Calu3 (cell line): ENCODE results near the gene ZNF749. TPM values are rescaled to one million over a fixed set of nuclear protein-coding genes. Genes with fewer than 3 reads are reported as not detected.
A peak's percentile ranks its signal among the peaks of the same experiment; 100 is the strongest.

Experiments used
- BruUV-seq: library from RNA; stranded (reverse); fragments of 400-500 nt; replicated peaks from 2 replicates; lab custom pipeline; 2021; lab: Mats Ljungman, UMichigan
- CTCF ChIA-PET: fragments of 300-600 bp; sonication (Branson Sonifier 250); formaldehyde crosslinking; loops from one replicate; lab custom pipeline; 2022; ENCODE audit warnings: antibody characterized with exemption; lab: Charles Lee
- DNase-seq: peaks from one replicate; pipeline ENCODE4 v3.0.0; 2022
- H3K27ac Mint-ChIP-seq: one replicate; pipeline ENCODE4 v1.8.0; 2022; ENCODE audit warnings: mixed read lengths; ENCODE audit not compliant: unreplicated experiment
- H3K27me3 Mint-ChIP-seq: one replicate; pipeline ENCODE4 v1.8.0; 2022; ENCODE audit warnings: mixed read lengths; ENCODE audit not compliant: unreplicated experiment
- H3K36me3 Mint-ChIP-seq: one replicate; pipeline ENCODE4 v1.8.0; 2022; ENCODE audit warnings: mild to moderate bottlenecking, moderate library complexity, mixed read lengths; ENCODE audit not compliant: insufficient read depth, unreplicated experiment
- H3K4me1 Mint-ChIP-seq: one replicate; pipeline ENCODE4 v1.8.0; 2022; ENCODE audit warnings: mild to moderate bottlenecking, low read depth, mixed read lengths; ENCODE audit not compliant: unreplicated experiment
- H3K4me3 Mint-ChIP-seq: one replicate; pipeline ENCODE4 v1.8.0; 2022; ENCODE audit warnings: mild to moderate bottlenecking, low read depth, moderate library complexity, mixed read lengths; ENCODE audit not compliant: unreplicated experiment
- H3K9me3 Mint-ChIP-seq: one replicate; pipeline ENCODE4 v1.8.0; 2022; ENCODE audit warnings: low read depth, mixed read lengths; ENCODE audit not compliant: unreplicated experiment
- CTCF ChIP-seq: fragments of 200-600 bp; IDR thresholded peaks from one replicate; pipeline ENCODE4 v1.8.0; 2022; ENCODE audit warnings: antibody characterized with exemption; ENCODE audit not compliant: unreplicated experiment
- intact Hi-C: fragments of 100-400 bp; cut with micrococcal nuclease; formaldehyde crosslinking; loops from one replicate; pipeline ENCODE4 v1.10.0; 2022; ENCODE audit not compliant: unreplicated experiment
- total RNA-seq: library from RNA; stranded (reverse); gene quantifications from 2 replicates; pipeline ENCODE4 v1.2.3, GENCODE V29; 2022

The ZNF749 gene
- total RNA-seq, 1 experiment from 2014 or later = 20.4 TPM

- no peak for TF ChIP-seq CTCF
- Mint-ChIP-seq H3K27ac (no peak overlapping the region), H3K9me3 (peaks cover 36% of the 10 kb centered on the region), H3K36me3 (peaks cover 22% of the 10 kb centered on the region), H3K4me1 (peaks cover 5% of the 10 kb centered on the region), H3K27me3 (no peaks in the 10 kb centered on the region), H3K4me3 (no peak overlapping the region)
- no peak for DNase-seq
- no TSS peak for BruUV-seq
- intact Hi-C loops = no loop called here
- CTCF ChIA-PET = no interaction called here
Observed at GRCh38 chr19:57395710-57396109, 39.4 kb upstream of the ZNF749 start.

- H3K27ac Mint-ChIP-seq = no peak overlapping the region
- no peaks in the 10 kb centered on the region for H3K4me1 Mint-ChIP-seq
- no peak for DNase-seq
- CTCF ChIA-PET = no interaction called here
- BruUV-seq = no TSS peak
- peaks cover 20% of the 10 kb centered on the region for H3K36me3 Mint-ChIP-seq
- H3K9me3 Mint-ChIP-seq = peaks cover 48% of the 10 kb centered on the region
- no peak overlapping the region for H3K4me3 Mint-ChIP-seq
- intact Hi-C loops = no loop called here
- no peak for TF ChIP-seq CTCF
- H3K27me3 Mint-ChIP-seq = no peaks in the 10 kb centered on the region
Observed at GRCh38 chr19:57398868-57399267, 36.3 kb upstream of the ZNF749 start.

- CTCF ChIA-PET = no interaction called here
- Mint-ChIP-seq H3K36me3 (no peaks in the 10 kb centered on the region), H3K9me3 (peaks cover 20% of the 10 kb centered on the region), H3K27me3 (no peaks in the 10 kb centered on the region), H3K27ac (no peak overlapping the region), H3K4me1 (no peaks in the 10 kb centered on the region), H3K4me3 (no peak overlapping the region)
- BruUV-seq = no TSS peak
- intact Hi-C loops = no loop called here
- no peak for DNase-seq
- no peak for TF ChIP-seq CTCF
Observed at GRCh38 chr19:57403737-57404563, 31.2 kb upstream of the ZNF749 start.

- H3K27me3 Mint-ChIP-seq = no peaks in the 10 kb centered on the region
- no peak overlapping the region for H3K4me3 Mint-ChIP-seq
- BruUV-seq = no TSS peak
- peaks cover 10% of the 10 kb centered on the region for H3K36me3 Mint-ChIP-seq
- H3K4me1 Mint-ChIP-seq = peaks cover 6% of the 10 kb centered on the region
- H3K9me3 Mint-ChIP-seq = peaks cover 19% of the 10 kb centered on the region
- CTCF ChIA-PET = no interaction called here
- H3K27ac Mint-ChIP-seq = no peak overlapping the region
- intact Hi-C loops = no loop called here
- TF ChIP-seq CTCF = peak; percentile 29
- DNase-seq = peak; percentile 32
Observed at GRCh38 chr19:57406516-57407123, 28.5 kb upstream of the ZNF749 start.
